ENCODE results near the gene ZFP57. TPM values are rescaled to one million over a fixed set of nuclear protein-coding genes. Genes with fewer than 3 reads are reported as not detected.
A peak's percentile ranks its signal among the peaks of the same experiment; 100 is the strongest.

The ZFP57 gene
- polyA plus RNA-seq, 1 donor from 2014 or later, result not detected

GRCh38 chr6:29627755-29628418 is 53.1 kb downstream of the ZFP57 start:
- Histone ChIP-seq H3K4me2 (ENCODE audit: low read length) (peak overlapping the region; percentile 83), H3K9me2 (ENCODE audit: insufficient read depth, low read length) (no peaks in the 10 kb centered on the region), H3K4me3 (ENCODE audit: low read length) (peak overlapping the region; percentile 69), H2AFZ (ENCODE audit: low read depth, low read length) (no peak overlapping the region), H4K20me1 (ENCODE audit: insufficient read depth) (no peaks in the 10 kb centered on the region), H3K27me3 (ENCODE audit: insufficient read depth, low read depth, low read length) (no peaks in the 10 kb centered on the region), H3K9me3 (ENCODE audit: low read length) (no peaks in the 10 kb centered on the region), H3F3A (ENCODE audit: insufficient read depth, low read length, poor library complexity, severe bottlenecking) (no peaks in the 10 kb centered on the region), H3K36me3 (ENCODE audit: insufficient read depth, low read length) (peaks cover 5% of the 10 kb centered on the region), H3K9ac (ENCODE audit: low read length) (peak overlapping the region; percentile 96), H3K27ac (ENCODE audit: low read length) (peak overlapping the region; percentile 90), H3K79me2 (replicated peaks; ENCODE audit: insufficient read depth, low read length) (peaks cover 36% of the 10 kb centered on the region)
- TF ChIP-seq POLR2AphosphoS5 (IDR thresholded peaks at IDR 0.05) (peak; percentile 74), CTCF (IDR thresholded peaks at IDR 0.05; ENCODE audit: poor library complexity, severe bottlenecking) (no peak)

DNA sequence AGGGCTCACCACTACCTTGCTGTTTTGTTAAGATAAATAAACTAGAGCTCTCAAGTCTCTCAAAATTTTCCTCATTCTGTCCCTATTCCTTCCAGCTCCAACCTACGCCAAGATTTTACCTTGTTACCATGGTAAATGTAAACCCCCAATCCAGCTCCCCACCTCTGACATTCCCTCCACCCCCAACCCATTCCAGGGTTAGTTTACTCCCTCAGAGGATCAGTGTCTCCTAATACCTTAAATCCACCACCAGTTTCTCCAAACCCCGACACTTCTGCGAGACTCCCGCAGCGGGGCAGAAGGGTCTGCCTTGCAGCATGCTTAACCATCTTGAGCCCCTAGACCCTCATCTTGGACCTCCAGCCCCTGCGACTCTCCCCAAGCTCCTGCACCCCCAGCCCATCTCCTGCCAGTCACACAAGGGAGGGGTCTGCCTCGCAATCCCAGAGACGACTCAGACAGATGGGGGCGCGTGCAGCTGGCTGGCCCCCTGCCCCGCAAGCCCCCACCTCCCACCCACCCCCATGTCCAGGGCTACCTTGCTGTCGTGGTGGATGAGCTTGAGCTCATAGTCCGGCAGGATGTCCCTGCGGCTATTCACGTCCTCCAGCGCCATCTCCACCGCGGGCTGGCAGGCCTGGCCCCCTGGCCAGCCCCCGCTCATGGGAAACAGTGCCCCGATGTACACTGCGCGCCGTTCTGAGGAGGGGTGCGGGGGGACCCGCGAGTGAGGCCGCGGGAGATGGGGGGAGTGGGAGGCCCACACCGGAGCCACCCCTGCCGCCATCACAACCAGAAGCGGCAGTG is 53.8 kb downstream of the ZFP57 start:
- Histone ChIP-seq H3K9me3 (ENCODE audit: low read length) (no peaks in the 10 kb centered on the region), H3F3A (ENCODE audit: insufficient read depth, low read length, poor library complexity, severe bottlenecking) (no peaks in the 10 kb centered on the region), H3K9me2 (ENCODE audit: insufficient read depth, low read length) (no peaks in the 10 kb centered on the region), H3K9ac (ENCODE audit: low read length) (peak overlapping the region; percentile 96), H2AFZ (ENCODE audit: low read depth, low read length) (no peak overlapping the region), H3K36me3 (ENCODE audit: insufficient read depth, low read length) (peaks cover 5% of the 10 kb centered on the region), H3K4me3 (ENCODE audit: low read length) (peak overlapping the region; percentile 69), H3K27me3 (ENCODE audit: insufficient read depth, low read depth, low read length) (no peaks in the 10 kb centered on the region), H4K20me1 (ENCODE audit: insufficient read depth) (no peaks in the 10 kb centered on the region), H3K27ac (ENCODE audit: low read length) (peak overlapping the region; percentile 85), H3K79me2 (replicated peaks; ENCODE audit: insufficient read depth, low read length) (peaks cover 42% of the 10 kb centered on the region), H3K4me2 (ENCODE audit: low read length) (peak overlapping the region; percentile 78)
- TF ChIP-seq TAF1 (IDR thresholded peaks at IDR 0.05; ENCODE audit: low read depth), result peak; percentile 39
- TF ChIP-seq, protein P1, sequence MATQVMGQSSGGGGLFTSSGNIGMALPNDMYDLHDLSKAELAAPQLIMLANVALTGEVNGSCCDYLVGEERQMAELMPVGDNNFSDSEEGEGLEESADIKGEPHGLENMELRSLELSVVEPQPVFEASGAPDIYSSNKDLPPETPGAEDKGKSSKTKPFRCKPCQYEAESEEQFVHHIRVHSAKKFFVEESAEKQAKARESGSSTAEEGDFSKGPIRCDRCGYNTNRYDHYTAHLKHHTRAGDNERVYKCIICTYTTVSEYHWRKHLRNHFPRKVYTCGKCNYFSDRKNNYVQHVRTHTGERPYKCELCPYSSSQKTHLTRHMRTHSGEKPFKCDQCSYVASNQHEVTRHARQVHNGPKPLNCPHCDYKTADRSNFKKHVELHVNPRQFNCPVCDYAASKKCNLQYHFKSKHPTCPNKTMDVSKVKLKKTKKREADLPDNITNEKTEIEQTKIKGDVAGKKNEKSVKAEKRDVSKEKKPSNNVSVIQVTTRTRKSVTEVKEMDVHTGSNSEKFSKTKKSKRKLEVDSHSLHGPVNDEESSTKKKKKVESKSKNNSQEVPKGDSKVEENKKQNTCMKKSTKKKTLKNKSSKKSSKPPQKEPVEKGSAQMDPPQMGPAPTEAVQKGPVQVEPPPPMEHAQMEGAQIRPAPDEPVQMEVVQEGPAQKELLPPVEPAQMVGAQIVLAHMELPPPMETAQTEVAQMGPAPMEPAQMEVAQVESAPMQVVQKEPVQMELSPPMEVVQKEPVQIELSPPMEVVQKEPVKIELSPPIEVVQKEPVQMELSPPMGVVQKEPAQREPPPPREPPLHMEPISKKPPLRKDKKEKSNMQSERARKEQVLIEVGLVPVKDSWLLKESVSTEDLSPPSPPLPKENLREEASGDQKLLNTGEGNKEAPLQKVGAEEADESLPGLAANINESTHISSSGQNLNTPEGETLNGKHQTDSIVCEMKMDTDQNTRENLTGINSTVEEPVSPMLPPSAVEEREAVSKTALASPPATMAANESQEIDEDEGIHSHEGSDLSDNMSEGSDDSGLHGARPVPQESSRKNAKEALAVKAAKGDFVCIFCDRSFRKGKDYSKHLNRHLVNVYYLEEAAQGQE (IDR thresholded peaks at IDR 0.05; ENCODE audit: borderline replicate concordance), result no peak

DNA sequence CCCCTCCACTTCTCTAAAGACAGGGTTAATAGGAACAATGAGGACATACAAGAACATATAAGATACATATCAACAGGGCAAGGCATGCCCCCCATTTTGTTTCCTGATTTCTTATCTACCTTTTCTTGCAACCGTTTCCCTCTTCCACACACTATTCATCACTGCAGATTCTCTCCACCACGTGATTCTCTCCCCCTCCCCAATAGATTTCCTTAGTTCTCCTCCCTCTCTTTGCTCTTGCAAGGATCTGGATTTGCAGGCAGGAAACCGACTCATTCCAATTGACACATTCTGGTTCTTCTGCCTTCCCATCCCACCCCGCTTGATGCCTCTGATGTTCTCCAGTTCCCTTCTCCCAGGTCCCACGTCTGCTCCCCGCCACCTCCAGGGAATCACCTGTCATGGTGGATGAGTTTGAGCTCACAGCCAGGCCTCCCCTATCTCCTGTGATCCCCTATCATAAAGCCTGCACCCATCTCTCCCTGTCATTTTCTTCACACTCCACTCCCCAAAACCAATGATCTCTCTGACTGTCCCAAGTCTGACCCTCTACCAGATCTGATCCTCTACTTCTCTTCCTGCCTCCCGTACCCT is 55.5 kb downstream of the ZFP57 start:
- Histone ChIP-seq H3K9me2 (ENCODE audit: insufficient read depth, low read length) (no peaks in the 10 kb centered on the region), H2AFZ (ENCODE audit: low read depth, low read length) (no peak overlapping the region), H3K27ac (ENCODE audit: low read length) (peak overlapping the region; percentile 85), H4K20me1 (ENCODE audit: insufficient read depth) (no peaks in the 10 kb centered on the region), H3K79me2 (replicated peaks; ENCODE audit: insufficient read depth, low read length) (peaks cover 43% of the 10 kb centered on the region), H3K27me3 (ENCODE audit: insufficient read depth, low read depth, low read length) (no peaks in the 10 kb centered on the region), H3F3A (ENCODE audit: insufficient read depth, low read length, poor library complexity, severe bottlenecking) (no peaks in the 10 kb centered on the region), H3K9ac (ENCODE audit: low read length) (peak overlapping the region; percentile 50), H3K4me2 (ENCODE audit: low read length) (peak overlapping the region; percentile 78), H3K9me3 (ENCODE audit: low read length) (no peaks in the 10 kb centered on the region), H3K4me3 (ENCODE audit: low read length) (peak overlapping the region; percentile 69), H3K36me3 (ENCODE audit: insufficient read depth, low read length) (peaks cover 19% of the 10 kb centered on the region)
- TF ChIP-seq POLR2AphosphoS5 (IDR thresholded peaks at IDR 0.05) (no peak), CTCF (IDR thresholded peaks at IDR 0.05; ENCODE audit: poor library complexity, severe bottlenecking) (no peak), TAF1 (IDR thresholded peaks at IDR 0.05; ENCODE audit: low read depth) (no peak), EZH2 (IDR thresholded peaks at IDR 0.05; ENCODE audit: borderline replicate concordance, insufficient read depth, low read length, poor library complexity, severe bottlenecking) (no peak), MXI1 (conservative IDR thresholded peaks at IDR 0.05; ENCODE audit: poor library complexity, severe bottlenecking) (no peak), SMC3 (conservative IDR thresholded peaks at IDR 0.05; ENCODE audit: poor library complexity) (no peak), RAD21 (conservative IDR thresholded peaks at IDR 0.05) (no peak), EP300 (conservative IDR thresholded peaks at IDR 0.05; ENCODE audit: poor library complexity, severe bottlenecking) (no peak)

Measured in neural cell (in vitro differentiated cells).